GM18907 (cell line): Measurements from ENCODE around the gene ASMTL.
A peak's percentile ranks its signal among the peaks of the same experiment; 100 is the strongest.
"Not testable (repeated sequence)": the region's sequence is repeated elsewhere in the genome, so short reads cannot be mapped to it uniquely, and the experiment has no call there.

ENCODE experiments used
- ATAC-seq: cut with Tn5 transposase; IDR thresholded peaks from one replicate; pipeline ENCODE4 v1.9.1; 2021; ENCODE audit warnings: mild to moderate bottlenecking, moderate library complexity; ENCODE audit not compliant: unreplicated experiment

Gene ASMTL

DNA sequence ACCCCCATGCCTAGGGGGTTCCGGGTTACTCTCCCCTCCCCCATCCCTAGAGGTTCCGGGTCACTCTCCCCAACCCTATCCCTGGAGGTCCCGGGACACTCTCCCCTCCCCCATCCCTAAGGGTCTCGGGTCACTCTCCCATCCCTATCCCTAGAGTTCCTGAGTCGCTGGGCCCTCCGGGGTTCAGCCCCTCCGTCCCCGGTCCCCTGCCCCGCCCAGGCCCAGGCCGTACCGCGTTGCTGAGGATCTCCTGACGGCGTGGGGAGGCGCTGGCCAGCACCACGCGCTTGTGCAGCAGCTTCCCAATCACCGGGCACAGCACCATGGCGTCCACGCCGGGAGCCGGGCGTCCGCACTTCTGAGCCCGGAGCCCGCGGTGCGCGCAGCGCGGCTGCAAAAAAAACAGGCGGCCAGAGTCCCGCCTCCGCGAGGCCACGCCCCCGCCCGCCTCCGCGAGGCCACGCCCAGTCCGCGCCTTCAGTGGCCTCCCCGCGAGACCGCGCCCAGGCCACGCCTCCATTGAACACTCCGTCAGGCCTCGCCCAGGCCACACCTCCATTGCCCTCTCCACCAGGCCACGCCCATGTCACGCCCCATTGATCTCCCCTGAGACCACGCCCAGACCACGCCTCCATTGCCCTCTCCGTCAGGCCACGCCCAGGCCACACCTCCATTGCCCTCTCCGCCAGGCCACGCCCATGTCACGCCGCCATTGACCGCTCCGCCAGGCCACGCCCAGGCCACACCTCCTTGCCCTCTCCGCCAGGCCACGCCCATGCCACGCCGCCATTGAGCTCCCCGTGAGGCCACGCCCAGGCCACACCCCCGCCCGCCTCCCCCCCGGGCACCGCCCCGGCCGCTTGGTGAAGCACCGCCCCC lies at the start of gene ASMTL:
Gene ASMTL (minus strand): TSS at position 394 of the 879 bp plus-strand sequence. CDS start 69 bp downstream, at position 325.
- ATAC-seq: peak; percentile 77

DNA sequence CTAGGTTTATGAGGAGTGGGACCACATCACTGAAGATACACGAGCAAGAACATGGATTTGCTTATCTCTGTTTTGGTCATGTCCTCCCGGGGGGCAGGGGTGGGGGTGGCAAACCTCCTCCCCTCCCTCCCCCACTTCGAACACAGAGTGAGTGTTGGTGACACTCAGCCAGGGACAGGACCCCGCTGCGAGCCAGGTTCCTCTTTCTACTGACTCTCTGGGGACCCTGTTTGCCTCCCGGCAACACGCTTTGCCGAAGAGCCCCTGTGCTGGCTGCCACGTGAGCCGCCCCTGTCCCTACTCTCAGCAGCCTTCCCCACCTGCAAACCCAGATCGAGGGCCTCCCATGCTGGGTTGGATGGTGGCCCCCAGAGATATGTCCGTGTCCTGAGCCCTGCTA lies 49.5 kb upstream of the ASMTL start:
- ATAC-seq: peak; percentile 54

- ATAC-seq: peak; percentile 69
These were observed 48.3 kb upstream of the ASMTL start for GRCh38 chrX:1500701-1501624.

- no peak for ATAC-seq
These were observed 43.4 kb upstream of the ASMTL start for GRCh38 chrX:1496076-1496475.

- ATAC-seq: peak; percentile 67
These were observed 41.3 kb upstream of the ASMTL start for GRCh38 chrX:1493877-1494510.

DNA sequence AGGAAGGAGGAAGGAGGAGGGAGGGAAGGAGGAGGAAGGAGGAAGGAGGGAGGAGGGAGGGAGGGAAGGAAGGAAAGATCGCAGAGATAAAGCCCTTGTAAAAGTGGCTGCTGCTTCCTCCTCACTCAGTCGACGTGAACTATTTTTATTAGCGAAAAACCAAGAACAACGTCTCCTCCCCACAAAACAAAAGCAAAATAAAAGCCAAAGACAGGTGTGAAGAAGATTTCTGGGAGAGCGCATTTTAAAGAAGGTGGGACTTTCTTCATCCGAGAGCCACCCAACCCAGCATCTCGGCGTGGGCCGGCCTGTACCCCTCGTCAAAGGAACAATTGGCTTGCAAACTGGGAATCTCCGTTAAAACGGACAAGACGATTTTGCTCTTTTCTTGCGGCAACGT lies 40.7 kb upstream of the ASMTL start:
- ATAC-seq: peak; percentile 1

DNA sequence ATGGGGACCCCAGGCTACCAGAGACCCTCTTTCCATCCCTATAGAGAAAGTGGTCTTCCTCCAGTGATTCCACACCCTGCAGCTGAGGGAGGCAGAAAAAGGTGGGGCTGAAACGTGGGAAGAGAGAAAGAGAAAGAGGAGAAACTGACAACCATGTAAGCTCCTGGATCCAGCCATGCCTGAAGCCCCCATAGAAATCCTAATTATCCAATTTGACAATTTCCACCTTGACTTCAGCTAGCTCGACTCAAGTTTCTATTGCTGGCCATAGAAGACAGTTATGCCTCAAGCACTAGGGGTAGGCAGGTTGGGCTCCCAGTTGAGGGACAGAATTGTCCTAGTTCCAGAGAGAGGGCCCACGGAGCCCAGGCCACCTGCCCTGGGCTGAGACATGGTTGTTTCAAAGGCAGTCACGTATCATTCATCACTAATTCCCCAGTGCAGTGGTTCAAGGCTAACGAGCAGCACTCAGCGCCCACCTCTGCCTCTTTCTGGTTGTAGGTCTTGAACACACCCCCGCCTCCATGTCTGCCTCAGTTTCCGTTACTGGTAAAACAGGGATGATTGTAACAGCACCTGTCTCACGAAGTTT lies 39.8 kb upstream of the ASMTL start:
- no peak for ATAC-seq

- ATAC-seq: peak; percentile 69
These were observed 39.2 kb upstream of the ASMTL start for GRCh38 chrX:1491851-1492349.

GRCh38 chrX:1491248-1491647 lies 38.5 kb upstream of the ASMTL start:
- not testable (repeated sequence) for ATAC-seq

GRCh38 chrX:1490723-1491122 lies 38.0 kb upstream of the ASMTL start:
- not testable (repeated sequence) for ATAC-seq

DNA sequence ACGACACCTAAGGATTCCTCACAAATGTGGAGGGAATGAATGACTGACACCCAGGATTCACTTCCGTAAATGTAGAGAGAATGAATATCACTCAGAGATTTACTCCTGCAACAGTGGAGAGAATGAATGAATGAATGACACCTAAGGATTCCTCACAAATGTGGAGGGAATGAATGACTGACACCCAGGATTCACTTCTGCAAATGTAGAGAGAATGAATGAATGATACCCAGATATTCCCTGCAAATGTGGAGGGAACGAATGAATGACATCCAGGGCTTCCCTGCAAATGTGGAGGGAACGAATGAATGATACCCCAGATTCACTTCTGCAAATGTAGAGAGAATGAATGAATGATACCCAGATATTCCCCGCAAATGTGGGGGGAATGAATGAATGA lies 36.6 kb upstream of the ASMTL start:
- not testable (repeated sequence) for ATAC-seq

GRCh38 chrX:1488745-1489144 lies 36.0 kb upstream of the ASMTL start:
- ATAC-seq: no peak

DNA sequence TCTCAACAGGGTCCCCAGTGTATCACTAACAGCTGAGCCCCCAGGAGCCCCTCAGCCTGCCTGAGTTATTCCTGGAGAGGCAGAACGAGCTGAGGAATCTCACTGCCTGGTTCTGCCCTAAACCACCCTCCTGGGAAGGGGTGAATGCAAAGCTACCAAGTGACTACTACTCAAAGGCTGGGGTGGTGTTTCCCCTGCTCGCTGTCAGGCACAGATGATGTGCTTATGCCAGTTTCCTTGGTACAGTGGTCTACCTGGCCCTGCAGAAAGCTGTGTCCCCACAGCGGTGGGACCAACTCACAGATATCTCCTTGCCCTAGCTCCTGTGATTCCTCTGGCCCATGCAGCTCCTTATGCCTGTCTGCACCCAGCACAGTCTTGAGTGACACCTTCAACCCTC lies 35.4 kb upstream of the ASMTL start:
- ATAC-seq: no peak

GRCh38 chrX:1487401-1487800 lies 34.7 kb upstream of the ASMTL start:
- no peak for ATAC-seq

GRCh38 chrX:1486749-1487361 lies 34.1 kb upstream of the ASMTL start:
- no peak for ATAC-seq

DNA sequence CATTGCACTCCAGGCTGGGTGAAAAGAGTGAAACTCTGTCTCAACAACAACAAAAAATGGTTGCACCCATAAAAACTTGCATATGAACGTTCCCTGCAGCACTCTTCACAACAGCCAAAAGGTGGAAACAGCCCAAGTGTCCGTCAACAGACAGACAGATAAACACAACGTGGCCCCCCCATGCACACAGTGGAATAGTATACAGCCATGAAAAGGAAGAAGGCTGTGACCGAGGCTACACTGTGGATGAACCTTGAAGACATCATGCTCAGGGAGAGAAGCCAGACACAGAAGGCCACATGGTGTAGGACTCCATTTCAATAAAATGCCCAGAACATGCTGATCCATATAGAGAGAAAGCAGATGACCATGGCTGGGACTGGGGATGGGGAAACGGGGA lies 33.5 kb upstream of the ASMTL start:
- ATAC-seq: no peak

DNA sequence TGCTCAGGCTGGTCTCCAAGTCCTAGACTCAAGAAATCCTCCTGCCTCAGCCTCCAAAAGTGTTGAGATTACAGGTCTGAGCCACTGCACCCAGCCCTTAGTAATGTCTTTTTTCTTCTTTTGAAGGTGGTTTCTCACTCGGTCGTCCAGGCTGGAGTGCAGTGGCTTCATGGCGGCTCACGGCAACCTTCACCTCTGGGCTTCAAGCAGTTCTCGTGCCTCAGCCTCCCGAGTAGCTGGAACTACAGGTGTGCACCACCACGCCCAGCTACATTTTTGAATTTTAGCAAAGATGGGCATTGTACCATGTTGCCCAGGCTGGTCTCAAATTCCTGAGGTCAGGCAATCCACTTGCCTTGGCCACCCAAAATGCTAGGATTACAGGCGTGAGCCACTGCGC lies 32.3 kb upstream of the ASMTL start:
- no peak for ATAC-seq

DNA sequence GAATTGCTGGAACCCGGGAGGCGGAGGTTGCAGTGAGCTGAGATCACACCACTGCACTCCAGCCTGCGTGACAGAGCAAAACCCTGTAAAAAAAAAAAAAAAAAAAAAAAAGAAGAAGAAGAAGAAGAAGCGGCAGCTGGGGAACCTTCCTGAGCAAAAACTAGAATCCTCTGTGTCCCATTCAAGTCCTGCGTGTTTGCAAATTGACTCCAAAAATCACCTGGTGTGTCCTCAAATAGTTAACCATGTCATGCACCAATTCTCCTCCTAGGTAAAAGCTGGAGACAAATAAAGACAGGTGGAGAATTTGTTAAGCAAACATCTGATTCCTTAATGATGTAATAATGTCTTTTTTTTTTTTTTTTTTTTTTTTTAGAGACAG lies 31.9 kb upstream of the ASMTL start:
- no peak for ATAC-seq

GRCh38 chrX:1483843-1484637 lies 31.3 kb upstream of the ASMTL start:
- ATAC-seq: peak; percentile 52
